GM19240 (cell line): ENCODE data around the gene RNASE7.

Experiments used
- DNase-seq: peaks from one replicate; pipeline ENCODE4 v3.0.0; 2011; ENCODE audit warnings: low spot score; ENCODE audit not compliant: insufficient read length

RNASE7 gene

GRCh38 chr14:21043387-21043973, 1.3 kb downstream of the RNASE7 start:
- DNase-seq, result no peak

GRCh38 chr14:21043974-21044618, 1.9 kb downstream of the RNASE7 start:
- DNase-seq, result no peak

- DNase-seq, result no peak
Measured at GRCh38 chr14:21047378-21047781, 5.2 kb downstream of the RNASE7 start.

GRCh38 chr14:21048638-21049037, 6.5 kb downstream of the RNASE7 start:
- no peak for DNase-seq

- no peak for DNase-seq
Measured at GRCh38 chr14:21049271-21049673, 7.1 kb downstream of the RNASE7 start.

- no peak for DNase-seq
Measured at GRCh38 chr14:21050597-21050996, 8.4 kb downstream of the RNASE7 start.

- no peak for DNase-seq
Measured at GRCh38 chr14:21053184-21054122, 11.3 kb downstream of the RNASE7 start.

- no peak for DNase-seq
Measured at GRCh38 chr14:21054123-21054767, 12.1 kb downstream of the RNASE7 start.

GRCh38 chr14:21054768-21055145, 12.6 kb downstream of the RNASE7 start:
- DNase-seq, result no peak

- no peak for DNase-seq
Measured at GRCh38 chr14:21055432-21056117, 13.4 kb downstream of the RNASE7 start.

GRCh38 chr14:21056520-21057163, 14.5 kb downstream of the RNASE7 start:
- DNase-seq, result no peak

- DNase-seq, result no peak
Measured at GRCh38 chr14:21057803-21058675, 15.9 kb downstream of the RNASE7 start, which contains the start of gene RNASE8. RNASE8 (plus strand) TSS chr14:21057822; CDS start chr14:21057893, 71 bp downstream.

- no peak for DNase-seq
Measured at GRCh38 chr14:21058903-21059302, 16.7 kb downstream of the RNASE7 start.

- DNase-seq, result no peak
Measured at GRCh38 chr14:21059842-21060613, 17.9 kb downstream of the RNASE7 start.

- no peak for DNase-seq
Measured at GRCh38 chr14:21060614-21061346, 18.6 kb downstream of the RNASE7 start.

GRCh38 chr14:21061347-21061668, 19.1 kb downstream of the RNASE7 start:
- no peak for DNase-seq

- no peak for DNase-seq
Measured at GRCh38 chr14:21063479-21063878, 21.3 kb downstream of the RNASE7 start.

GRCh38 chr14:21066882-21067502, 24.8 kb downstream of the RNASE7 start:
- DNase-seq, result no peak
